CD4-positive, alpha-beta memory T cell (primary cell): Measurements from ENCODE around the gene PSENEN. TPM values are rescaled to one million over a fixed set of nuclear protein-coding genes. Genes with fewer than 3 reads are reported as not detected.

Source experiments
- CTCF ChIA-PET: fragments of 350-600 bp; sonication (Branson Sonifier 250); formaldehyde crosslinking; loops from one replicate; lab custom pipeline; 2021; ENCODE audit warnings: inconsistent platforms; ENCODE audit not compliant: partially characterized antibody; lab: Charles Lee
- POLR2A ChIA-PET: fragments of 350-600 bp; sonication (Branson Sonifier 250); formaldehyde crosslinking; loops from one replicate; lab custom pipeline; 2021; ENCODE audit not compliant: partially characterized antibody; lab: Charles Lee
- DNase-seq, 5 donors: peaks; one replicate each; pipeline versions ENCODE4 v3.0.0 to v3.0.0-alpha.2; 2020 to 2022; ENCODE audit warnings: mixed read lengths in 1 of 5
- H3K27ac ChIP-seq: one replicate; pipeline ENCODE4 v1.7.0; 2013; ENCODE audit warnings: low read depth, low read length
- H3K27me3 ChIP-seq: 2 replicates; pipeline ENCODE4 v1.7.0; 2013; ENCODE audit warnings: mild to moderate bottlenecking, low read length, moderate library complexity; ENCODE audit not compliant: insufficient read depth
- H3K36me3 ChIP-seq: 2 replicates; pipeline ENCODE4 v1.7.0; 2013; ENCODE audit warnings: mild to moderate bottlenecking, low read length, moderate library complexity; ENCODE audit not compliant: insufficient read depth
- H3K4me1 ChIP-seq: 2 replicates; pipeline ENCODE4 v1.7.0; 2013; ENCODE audit warnings: mild to moderate bottlenecking, low read length, moderate library complexity; ENCODE audit not compliant: insufficient read depth
- H3K4me3 ChIP-seq, 2 donors: one replicate each; pipeline ENCODE4 v1.7.0; 2013; ENCODE audit warnings: low read length in 2 of 2, mild to moderate bottlenecking in 1 of 2
- H3K9me3 ChIP-seq, 2 donors: one replicate each; pipeline ENCODE4 v1.7.0; 2013; ENCODE audit warnings: low read length in 2 of 2, control low read depth in 1 of 2; ENCODE audit not compliant: control insufficient read depth in 1 of 2
- H3K27ac Mint-ChIP-seq, 7 donors: one replicate each; pipeline ENCODE4 v1.8.0; 2020 to 2021; ENCODE audit warnings: mixed read lengths in 7 of 7, mild to moderate bottlenecking in 6 of 7, inconsistent platforms in 3 of 7, moderate library complexity in 3 of 7
- H3K27me3 Mint-ChIP-seq, 2 donors: one replicate each; pipeline ENCODE4 v1.8.0; 2020 to 2021; ENCODE audit warnings: mixed read lengths in 2 of 2
- H3K36me3 Mint-ChIP-seq, 2 donors: one replicate each; pipeline ENCODE4 v1.8.0; 2020 to 2021; ENCODE audit warnings: mixed read lengths in 2 of 2, inconsistent platforms in 1 of 2, mild to moderate bottlenecking in 1 of 2
- H3K4me1 Mint-ChIP-seq, 4 donors: one replicate each; pipeline ENCODE4 v1.8.0; 2020 to 2021; ENCODE audit warnings: mixed read lengths in 4 of 4, mild to moderate bottlenecking in 1 of 4
- H3K4me3 Mint-ChIP-seq, 8 donors: one replicate each; pipeline ENCODE4 v1.8.0; 2020 to 2021; ENCODE audit warnings: mixed read lengths in 8 of 8, mild to moderate bottlenecking in 7 of 8, moderate library complexity in 6 of 8, inconsistent platforms in 3 of 8
- H3K9me3 Mint-ChIP-seq, 8 donors: one replicate each; pipeline ENCODE4 v1.8.0; 2020 to 2021; ENCODE audit warnings: mixed read lengths in 8 of 8, mild to moderate bottlenecking in 5 of 8, inconsistent platforms in 3 of 8, moderate library complexity in 1 of 8
- intact Hi-C: fragments of 100-400 bp; cut with micrococcal nuclease; formaldehyde crosslinking; loops from one replicate; pipeline ENCODE4 v1.15.1; 2023
- polyA plus RNA-seq, 2 donors: library from polyadenylated mRNA; unstranded; fragments of 300-500 nt; fragmentation: Illumina TruSeq; gene quantifications; one replicate each; pipeline ENCODE4 v1.2.3, GENCODE V29; 2021
- total RNA-seq, 2 experiments: library from RNA; stranded (reverse); gene quantifications; one replicate each; pipeline ENCODE4 v1.2.3, GENCODE V29; 2021

Gene PSENEN
- total and polyA plus RNA-seq, 4 experiments from 2014 or later, result 27.2 to 89.9 (median 55.9) TPM

DNA sequence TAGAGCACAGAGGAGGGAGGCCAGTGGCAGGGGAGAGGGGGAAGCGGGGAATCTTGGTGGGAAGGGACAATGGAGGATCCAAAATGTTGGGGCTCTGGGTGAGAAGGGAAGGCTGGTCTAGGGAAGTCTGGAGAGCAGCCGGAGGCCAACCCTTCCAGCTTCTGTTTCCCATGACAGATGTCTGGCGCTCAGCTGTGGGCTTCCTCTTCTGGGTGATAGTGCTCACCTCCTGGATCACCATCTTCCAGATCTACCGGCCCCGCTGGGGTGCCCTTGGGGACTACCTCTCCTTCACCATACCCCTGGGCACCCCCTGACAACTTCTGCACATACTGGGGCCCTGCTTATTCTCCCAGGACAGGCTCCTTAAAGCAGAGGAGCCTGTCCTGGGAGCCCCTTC is 1.1 kb downstream of the PSENEN start:
- intact Hi-C loops, result loop anchor here (5.0 to 10.0 kb wide), 3 partner anchors 974 to 1628 kb away; partner anchors contain the start of genes SCGB2B2, ZNF302, ZNF527 and ZNF599
- DNase-seq, result no peak
- ChIA-PET CTCF (no interaction called here), POLR2A (interaction anchor here (2.9 to 3.5 kb wide), 3 partner anchors 10 to 98 kb away, joined by 8 to 23 read pairs (median 11); partner anchors contain the start of genes COX6B1, HSPB6 and PROSER3)
- peaks cover 60% of the 10 kb centered on the region for H3K4me1 ChIP-seq
- Mint-ChIP-seq H3K27me3 (no peaks in the 10 kb centered on the region), H3K4me3 (peak overlapping the region; percentile 95 to 99 (median 98)), H3K4me1 (peaks cover 32 to 63% (median 51%) of the 10 kb centered on the region in 4 donors), H3K27ac (peak overlapping the region in 4 of 7 donors; percentile 46 to 99 (median 87)), H3K9me3 (no peaks in the 10 kb centered on the region), H3K36me3 (peaks cover 5 to 30% of the 10 kb centered on the region in 2 donors)
- H3K27ac ChIP-seq, result peak overlapping the region; percentile 99
- H3K36me3 ChIP-seq, result no peaks in the 10 kb centered on the region
- no peaks in the 10 kb centered on the region for H3K9me3 ChIP-seq
- no peaks in the 10 kb centered on the region for H3K27me3 ChIP-seq
- H3K4me3 ChIP-seq, result peak overlapping the region in 1 of 2 donors; percentile 87

DNA sequence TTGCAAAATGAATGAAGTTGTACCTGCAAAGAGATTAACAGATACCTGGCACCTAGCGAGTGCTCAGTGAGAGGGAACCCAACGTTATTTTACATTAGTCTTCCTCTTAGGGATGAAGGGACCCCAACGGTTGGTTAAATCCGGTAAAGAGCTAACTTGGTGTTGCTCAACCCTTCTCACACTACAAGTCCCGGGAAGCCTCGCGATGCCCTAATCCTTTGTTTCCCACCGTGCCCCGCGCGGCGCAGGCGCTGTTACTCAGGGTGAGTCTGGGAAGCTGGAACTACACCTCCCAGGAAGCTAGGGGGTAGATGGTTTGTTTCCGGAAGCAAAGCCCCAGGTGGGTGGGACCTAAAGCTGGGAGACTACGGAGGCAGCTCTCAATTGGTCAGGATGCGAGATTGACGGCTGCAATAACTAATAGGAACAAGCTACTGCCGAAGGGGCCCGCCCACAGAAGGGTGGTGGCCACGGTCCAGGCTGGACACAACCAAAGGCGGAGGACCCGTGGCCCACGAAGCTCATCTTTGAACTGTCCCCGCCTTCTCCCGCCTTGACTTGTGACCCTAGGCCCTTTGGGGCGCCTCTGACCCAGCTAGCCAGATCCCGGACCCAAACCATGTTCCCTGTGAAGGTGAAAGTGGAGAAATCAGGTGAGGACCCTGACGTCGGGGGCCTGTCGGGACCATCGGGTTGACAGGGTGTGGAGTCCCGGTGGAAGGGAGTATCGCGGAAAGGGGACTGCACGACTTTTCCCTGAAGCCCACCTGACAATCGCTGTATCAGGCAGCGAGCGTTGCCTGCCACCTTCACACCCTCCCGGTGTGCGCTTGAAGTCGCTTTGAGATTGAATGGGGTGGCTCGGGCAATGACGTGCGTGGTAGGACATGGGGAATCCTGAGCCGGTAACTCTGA is 2.9 kb downstream of the PSENEN start, which contains the start of gene LIN37:
TSS of gene LIN37 (plus strand) at position 471 of the 915 bp plus-strand sequence. CDS start at position 620, 149 bp downstream.
- Mint-ChIP-seq H3K27me3 (no peaks in the 10 kb centered on the region), H3K27ac (peak within 1 kb of the TSS; percentile 88 to 98 (median 97)), H3K9me3 (no peaks in the 10 kb centered on the region), H3K36me3 (peaks cover 0 to 28% of the 10 kb centered on the region in 2 donors), H3K4me1 (peaks cover 25 to 49% (median 39%) of the 10 kb centered on the region in 4 donors), H3K4me3 (peak within 1 kb of the TSS; percentile 97 to 99 (median 98))
- Histone ChIP-seq H3K4me3 (peak within 1 kb of the TSS; percentile 63 to 93), H3K27ac (peak within 1 kb of the TSS; percentile 82), H3K36me3 (peaks cover 12% of the 10 kb centered on the region), H3K4me1 (peaks cover 42% of the 10 kb centered on the region), H3K9me3 (no peaks in the 10 kb centered on the region), H3K27me3 (no peaks in the 10 kb centered on the region)
- POLR2A ChIA-PET, result interaction anchor here (0.7 to 4.5 kb wide), 16 partner anchors 9 to 467 kb away, joined by 3 to 30 read pairs (median 4); partner anchors contain the start of genes COX6B1, HSPB6, KMT2B and PROSER3
- CTCF ChIA-PET, result interaction anchor here (0.7 to 2.8 kb wide), 9 partner anchors 9 to 207 kb away, joined by 3 to 11 read pairs (median 3); partner anchors contain the start of genes COX6B1, HAUS5 and HSPB6
- DNase-seq, result peak; percentile 98 to 100 (median 99)
- intact Hi-C loops, result loop anchor here (1.0 to 10.0 kb wide), 6 partner anchors 10 to 1626 kb away; partner anchors contain the start of genes ARHGAP33, PROSER3, SCGB2B2 and ZNF302

DNA sequence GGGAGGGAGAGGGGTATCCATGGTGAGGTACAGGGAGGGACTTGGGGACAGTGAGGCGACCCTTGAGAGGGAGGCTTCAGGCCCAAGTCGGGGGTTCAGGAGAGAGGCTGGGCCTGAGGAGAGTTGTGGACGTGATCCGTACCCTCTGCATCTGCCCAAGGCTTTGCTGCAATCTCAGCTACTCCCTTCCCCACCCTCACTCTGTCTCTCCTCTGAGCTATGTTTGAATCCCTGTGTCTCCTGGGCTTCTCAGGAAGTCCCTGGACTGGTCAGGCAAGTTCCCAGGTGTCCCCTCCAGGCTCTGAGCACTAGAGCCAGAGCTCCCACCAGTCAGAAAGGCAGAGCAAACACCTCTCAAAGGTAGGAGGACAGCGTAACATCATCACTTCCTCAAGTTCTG is 4.7 kb downstream of the PSENEN start:
- Histone ChIP-seq H3K4me3 (no peak overlapping the region), H3K27ac (no peak overlapping the region), H3K4me1 (peaks cover 32% of the 10 kb centered on the region), H3K9me3 (no peaks in the 10 kb centered on the region), H3K36me3 (peaks cover 23% of the 10 kb centered on the region), H3K27me3 (no peaks in the 10 kb centered on the region)
- CTCF ChIA-PET, result interaction anchor here (2.8 kb wide), 1 partner anchor 13 kb away, joined by 11 read pairs; no protein-coding TSS in a partner anchor
- no peak for DNase-seq
- Mint-ChIP-seq H3K4me3 (peak overlapping the region in 6 of 8 donors; percentile 17 to 69 (median 48)), H3K36me3 (peaks cover 6 to 30% of the 10 kb centered on the region in 2 donors), H3K9me3 (no peaks in the 10 kb centered on the region), H3K27ac (peak overlapping the region in 2 of 7 donors; percentile 55 to 81), H3K4me1 (peaks cover 22 to 39% (median 31%) of the 10 kb centered on the region in 4 donors), H3K27me3 (no peaks in the 10 kb centered on the region)
- intact Hi-C loops, result no loop called here
- POLR2A ChIA-PET, result interaction anchor here (4.5 kb wide), 1 partner anchor 12 kb away, joined by 30 read pairs; no protein-coding TSS in a partner anchor

DNA sequence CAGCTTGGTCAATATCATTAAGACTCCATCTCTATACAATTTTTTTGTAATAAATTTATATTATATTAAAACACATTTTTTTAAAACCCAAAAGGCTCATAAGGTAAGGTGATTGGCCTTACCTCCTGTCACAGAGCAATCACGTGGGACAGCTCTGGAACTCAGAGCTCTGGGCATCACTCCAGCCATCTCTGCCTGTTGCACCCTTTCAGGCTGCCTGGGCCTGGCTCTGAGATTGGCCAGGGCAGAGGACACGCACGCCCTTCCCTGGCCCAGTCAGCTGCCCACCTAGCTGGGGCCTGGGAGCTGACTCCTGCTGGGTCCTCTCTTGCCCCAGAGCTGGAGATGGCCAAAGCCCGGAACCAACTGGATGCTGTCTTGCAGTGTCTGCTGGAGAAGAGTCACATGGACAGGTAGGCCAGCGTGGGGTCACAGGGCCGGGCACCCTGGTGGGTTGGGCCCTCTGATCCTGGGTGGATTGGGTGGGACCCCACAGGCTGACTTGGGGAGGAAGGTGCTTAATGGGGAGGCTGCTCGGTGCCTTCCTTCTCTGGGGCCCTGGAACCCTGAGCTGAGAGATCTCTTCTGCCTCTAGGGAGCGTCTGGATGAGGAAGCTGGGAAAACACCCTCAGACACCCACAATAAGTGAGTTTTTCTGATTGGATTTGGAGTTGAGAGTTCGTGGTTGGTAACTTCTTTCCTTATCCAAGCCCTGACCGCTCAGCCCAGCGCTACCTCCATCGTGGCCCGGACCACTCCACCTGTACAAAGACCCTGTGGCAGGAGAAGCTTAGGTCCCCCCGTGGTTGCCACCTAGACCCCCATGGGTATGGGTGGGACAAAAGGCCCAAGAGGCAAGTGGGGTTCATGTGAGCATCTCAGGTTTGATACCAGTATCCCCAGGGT is 6.6 kb downstream of the PSENEN start:
- POLR2A ChIA-PET, result interaction anchor here (1.0 to 1.6 kb wide), 4 partner anchors 8 to 12 kb away, joined by 4 to 6 read pairs (median 4); partner anchors contain the start of gene IGFLR1
- Histone ChIP-seq H3K36me3 (peaks cover 23% of the 10 kb centered on the region), H3K27ac (no peak overlapping the region), H3K4me1 (peaks cover 32% of the 10 kb centered on the region), H3K9me3 (no peaks in the 10 kb centered on the region), H3K27me3 (no peaks in the 10 kb centered on the region), H3K4me3 (no peak overlapping the region)
- peaks cover 19 to 33% (median 25%) of the 10 kb centered on the region in 4 donors for H3K4me1 Mint-ChIP-seq
- no peak overlapping the region for H3K27ac Mint-ChIP-seq
- DNase-seq, result no peak
- intact Hi-C loops, result no loop called here
- CTCF ChIA-PET, result no interaction called here
- H3K36me3 Mint-ChIP-seq, result peaks cover 6 to 24% of the 10 kb centered on the region in 2 donors
- no peak overlapping the region for H3K4me3 Mint-ChIP-seq
- no peaks in the 10 kb centered on the region for H3K9me3 Mint-ChIP-seq
- no peaks in the 10 kb centered on the region for H3K27me3 Mint-ChIP-seq

DNA sequence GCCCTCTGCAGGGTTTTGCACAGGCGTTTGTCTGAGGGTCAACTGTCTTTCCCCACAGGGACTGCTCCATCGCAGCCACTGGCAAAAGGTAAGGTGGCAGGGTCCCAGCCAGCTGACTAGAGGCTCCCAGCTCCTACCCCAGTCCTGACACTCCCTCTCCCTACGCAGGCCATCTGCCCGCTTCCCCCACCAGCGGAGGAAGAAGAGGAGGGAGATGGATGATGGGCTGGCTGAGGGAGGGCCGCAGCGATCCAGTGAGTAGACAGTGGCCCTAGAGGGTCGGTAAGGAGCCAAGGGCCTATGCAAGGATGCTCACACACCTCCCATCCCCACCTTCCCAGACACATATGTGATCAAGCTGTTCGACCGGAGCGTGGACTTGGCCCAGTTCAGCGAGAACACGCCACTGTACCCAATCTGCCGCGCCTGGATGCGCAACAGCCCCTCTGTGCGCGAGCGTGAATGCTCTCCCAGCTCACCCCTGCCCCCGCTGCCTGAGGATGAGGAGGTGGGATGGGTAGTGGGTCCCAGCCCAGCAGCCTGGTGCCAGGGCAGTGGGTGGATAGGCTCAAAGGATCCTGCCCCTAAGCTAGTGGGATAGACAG is 7.4 kb downstream of the PSENEN start:
- intact Hi-C loops, result no loop called here
- H3K36me3 Mint-ChIP-seq, result peaks cover 6 to 26% of the 10 kb centered on the region in 2 donors
- no peak overlapping the region for H3K27ac Mint-ChIP-seq
- Histone ChIP-seq H3K4me1 (peaks cover 32% of the 10 kb centered on the region), H3K27ac (no peak overlapping the region), H3K36me3 (peaks cover 23% of the 10 kb centered on the region), H3K4me3 (no peak overlapping the region), H3K9me3 (no peaks in the 10 kb centered on the region), H3K27me3 (no peaks in the 10 kb centered on the region)
- ChIA-PET POLR2A (interaction anchor here (1.0 to 1.6 kb wide), 4 partner anchors 8 to 12 kb away, joined by 3 to 6 read pairs (median 4); partner anchors contain the start of gene IGFLR1), CTCF (no interaction called here)
- peak overlapping the region in 1 of 8 donors; percentile 20 for H3K4me3 Mint-ChIP-seq
- peaks cover 20 to 38% (median 27%) of the 10 kb centered on the region in 4 donors for H3K4me1 Mint-ChIP-seq
- peaks cover 0 to under 1% (median 0%) of the 10 kb centered on the region in 8 donors for H3K9me3 Mint-ChIP-seq
- no peak for DNase-seq
- H3K27me3 Mint-ChIP-seq, result peaks cover 0 to 1% of the 10 kb centered on the region in 2 donors
